ENCODE measurements around the gene BAHD1. TPM values are rescaled to one million over a fixed set of nuclear protein-coding genes. Genes with fewer than 3 reads are reported as not detected.

Gene BAHD1
- total and polyA plus RNA-seq, 5 donors, result 11.6 to 17.8 (median 16.5) TPM

GRCh38 chr15:40483919-40484318 is 43.2 kb downstream of the BAHD1 start:
- Histone ChIP-seq H3K27me3 (ENCODE audit: control insufficient read depth, insufficient read depth) (no peaks in the 10 kb centered on the region), H3K9me3 (ENCODE audit: control insufficient read depth, low read length) (no peaks in the 10 kb centered on the region), H3K27ac (ENCODE audit: low read length) (no peak overlapping the region), H3K4me3 (ENCODE audit: low read length) (no peak overlapping the region), H3K4me1 (ENCODE audit: control insufficient read depth, insufficient read depth, low read length) (no peaks in the 10 kb centered on the region)
- DNase-seq (no peak), ATAC-seq (no peak)
- intact Hi-C loops (cut with DNase I), result no loop called here
- WGBS, result 87% methylated on average over 2 of the region's 2 CpGs

- ATAC-seq (no peak), DNase-seq (no peak)
- no peaks in the 10 kb centered on the region for H3K9me3 ChIP-seq (ENCODE audit: control insufficient read depth, low read length)
- no peak overlapping the region for H3K27ac ChIP-seq (ENCODE audit: low read length)
- intact Hi-C loops (cut with DNase I), result no loop called here
- H3K4me3 ChIP-seq (ENCODE audit: low read length), result no peak overlapping the region
- WGBS, result 86% methylated on average over 36 of the region's 36 CpGs
- H3K4me1 ChIP-seq (ENCODE audit: control insufficient read depth, insufficient read depth, low read length), result no peaks in the 10 kb centered on the region
- no peaks in the 10 kb centered on the region for H3K27me3 ChIP-seq (ENCODE audit: control insufficient read depth, insufficient read depth)
These were observed 45.5 kb downstream of the BAHD1 start for GRCh38 chr15:40486066-40486770.

- 90% methylated on average over 35 of the region's 35 CpGs for WGBS
- no peaks in the 10 kb centered on the region for H3K4me1 ChIP-seq (ENCODE audit: control insufficient read depth, insufficient read depth, low read length)
- no peak for ATAC-seq
- no peak overlapping the region for H3K27ac ChIP-seq (ENCODE audit: low read length)
- no peak overlapping the region for H3K4me3 ChIP-seq (ENCODE audit: low read length)
- H3K9me3 ChIP-seq (ENCODE audit: control insufficient read depth, low read length), result no peaks in the 10 kb centered on the region
- H3K27me3 ChIP-seq (ENCODE audit: control insufficient read depth, insufficient read depth), result no peaks in the 10 kb centered on the region
- intact Hi-C loops (cut with DNase I), result no loop called here
- DNase-seq, result no peak
These were observed 47.3 kb downstream of the BAHD1 start for GRCh38 chr15:40487816-40488682.

- Histone ChIP-seq H3K4me1 (ENCODE audit: control insufficient read depth, insufficient read depth, low read length) (no peaks in the 10 kb centered on the region), H3K27me3 (ENCODE audit: control insufficient read depth, insufficient read depth) (no peaks in the 10 kb centered on the region), H3K9me3 (ENCODE audit: control insufficient read depth, low read length) (no peaks in the 10 kb centered on the region), H3K4me3 (ENCODE audit: low read length) (no peak overlapping the region), H3K27ac (ENCODE audit: low read length) (no peak overlapping the region)
- ATAC-seq (no peak), DNase-seq (no peak)
- WGBS, result 82% methylated on average over 47 of the region's 47 CpGs
- intact Hi-C loops (cut with DNase I), result no loop called here
These were observed 48.8 kb downstream of the BAHD1 start for GRCh38 chr15:40489274-40490175.

GRCh38 chr15:40493089-40493840 is 52.5 kb downstream of the BAHD1 start:
- no peaks in the 10 kb centered on the region for H3K4me1 ChIP-seq (ENCODE audit: control insufficient read depth, insufficient read depth, low read length)
- no peak overlapping the region for H3K4me3 ChIP-seq (ENCODE audit: low read length)
- DNase-seq, result no peak
- H3K27ac ChIP-seq (ENCODE audit: low read length), result no peak overlapping the region
- intact Hi-C loops (cut with DNase I), result no loop called here
- no peaks in the 10 kb centered on the region for H3K9me3 ChIP-seq (ENCODE audit: control insufficient read depth, low read length)
- no peaks in the 10 kb centered on the region for H3K27me3 ChIP-seq (ENCODE audit: control insufficient read depth, insufficient read depth)
- no peak for ATAC-seq
- 81% methylated on average over 8 of the region's 8 CpGs for WGBS

- ATAC-seq (no peak), DNase-seq (no peak)
- Histone ChIP-seq H3K27me3 (ENCODE audit: control insufficient read depth, insufficient read depth) (no peaks in the 10 kb centered on the region), H3K4me1 (ENCODE audit: control insufficient read depth, insufficient read depth, low read length) (no peaks in the 10 kb centered on the region), H3K27ac (ENCODE audit: low read length) (no peak overlapping the region), H3K9me3 (ENCODE audit: control insufficient read depth, low read length) (no peaks in the 10 kb centered on the region), H3K4me3 (ENCODE audit: low read length) (no peak overlapping the region)
- 92% methylated on average over 2 of the region's 2 CpGs for WGBS
- intact Hi-C loops (cut with DNase I), result no loop called here
These were observed 54.8 kb downstream of the BAHD1 start for GRCh38 chr15:40495516-40495915.

- Histone ChIP-seq H3K4me3 (ENCODE audit: low read length) (no peak overlapping the region), H3K9me3 (ENCODE audit: control insufficient read depth, low read length) (no peaks in the 10 kb centered on the region), H3K27me3 (ENCODE audit: control insufficient read depth, insufficient read depth) (no peaks in the 10 kb centered on the region), H3K27ac (ENCODE audit: low read length) (no peak overlapping the region), H3K4me1 (ENCODE audit: control insufficient read depth, insufficient read depth, low read length) (no peaks in the 10 kb centered on the region)
- DNase-seq (no peak), ATAC-seq (no peak)
- intact Hi-C loops (cut with DNase I), result no loop called here
- 81% methylated on average over 5 of the region's 5 CpGs for WGBS
These were observed 57.7 kb downstream of the BAHD1 start for GRCh38 chr15:40498418-40498817.

- no peaks in the 10 kb centered on the region for H3K9me3 ChIP-seq (ENCODE audit: control insufficient read depth, low read length)
- ATAC-seq (no peak), DNase-seq (no peak)
- intact Hi-C loops (cut with DNase I), result no loop called here
- no peaks in the 10 kb centered on the region for H3K27me3 ChIP-seq (ENCODE audit: control insufficient read depth, insufficient read depth)
- no peak overlapping the region for H3K4me3 ChIP-seq (ENCODE audit: low read length)
- WGBS, result 73% methylated on average over 4 of the region's 4 CpGs
- H3K4me1 ChIP-seq (ENCODE audit: control insufficient read depth, insufficient read depth, low read length), result no peaks in the 10 kb centered on the region
- H3K27ac ChIP-seq (ENCODE audit: low read length), result no peak overlapping the region
These were observed 58.1 kb downstream of the BAHD1 start for GRCh38 chr15:40498891-40499290.

- H3K27me3 ChIP-seq (ENCODE audit: control insufficient read depth, insufficient read depth), result no peaks in the 10 kb centered on the region
- no peaks in the 10 kb centered on the region for H3K9me3 ChIP-seq (ENCODE audit: control insufficient read depth, low read length)
- ATAC-seq, result no peak
- 94% methylated on average over 4 of the region's 4 CpGs for WGBS
- H3K4me3 ChIP-seq (ENCODE audit: low read length), result no peak overlapping the region
- intact Hi-C loops (cut with DNase I), result loop anchor here in 1 of 4 donors (10.0 kb wide), 1 partner anchor 55 kb away; the partner anchor contains the start of gene BAHD1
- no peak for DNase-seq
- H3K4me1 ChIP-seq (ENCODE audit: control insufficient read depth, insufficient read depth, low read length), result no peaks in the 10 kb centered on the region
- no peak overlapping the region for H3K27ac ChIP-seq (ENCODE audit: low read length)
These were observed 59.2 kb downstream of the BAHD1 start for GRCh38 chr15:40499931-40500330.

GRCh38 chr15:40500568-40501330 is 60.0 kb downstream of the BAHD1 start:
- 78% methylated on average over 4 of the region's 4 CpGs for WGBS
- ATAC-seq (no peak), DNase-seq (no peak)
- Histone ChIP-seq H3K4me1 (ENCODE audit: control insufficient read depth, insufficient read depth, low read length) (no peaks in the 10 kb centered on the region), H3K9me3 (ENCODE audit: control insufficient read depth, low read length) (no peaks in the 10 kb centered on the region), H3K4me3 (ENCODE audit: low read length) (no peak overlapping the region), H3K27ac (ENCODE audit: low read length) (no peak overlapping the region), H3K27me3 (ENCODE audit: control insufficient read depth, insufficient read depth) (no peaks in the 10 kb centered on the region)
- intact Hi-C loops (cut with DNase I), result loop anchor here in 1 of 4 donors (10.0 kb wide), 1 partner anchor 56 kb away; the partner anchor contains the start of gene BAHD1
